ENCODE measurements around the gene CACNA1A.
"Not testable (repeated sequence)": the region's sequence is repeated elsewhere in the genome, so short reads cannot be mapped to it uniquely, and the experiment has no call there.

CACNA1A gene

DNA sequence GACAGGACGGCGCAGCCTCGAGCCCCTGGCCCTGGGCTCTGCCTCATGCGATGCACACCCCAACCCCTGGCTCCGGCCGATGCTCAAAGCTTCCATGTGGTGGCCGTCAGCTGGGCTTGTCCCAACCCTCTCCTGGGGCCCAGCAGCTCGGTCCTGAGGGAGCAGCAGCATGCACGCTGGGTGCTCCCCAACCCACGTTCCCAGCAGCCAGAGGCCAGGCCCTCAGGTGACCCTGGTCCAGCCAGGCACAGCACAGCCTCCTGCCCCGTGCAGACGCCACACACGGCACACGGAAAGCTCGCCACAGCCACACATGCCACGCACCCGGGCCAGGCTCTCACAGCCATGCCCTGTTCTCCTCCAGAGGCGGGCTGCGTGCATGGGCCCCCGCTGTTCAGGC is 295.3 kb downstream of the CACNA1A start:
- DNase-seq (ENCODE audit: insufficient read length): no peak
- no peak for FAIRE-seq
- no peak for TF ChIP-seq TAF1 (IDR thresholded peaks at IDR 0.05; ENCODE audit: borderline replicate concordance, low read depth, low read length)
- no peak for TF ChIP-seq POLR2A (IDR thresholded peaks at IDR 0.05; ENCODE audit: low read depth, low read length)
- no peak for TF ChIP-seq POLR2AphosphoS5 (IDR thresholded peaks at IDR 0.05; ENCODE audit: low read depth, low read length)

DNA sequence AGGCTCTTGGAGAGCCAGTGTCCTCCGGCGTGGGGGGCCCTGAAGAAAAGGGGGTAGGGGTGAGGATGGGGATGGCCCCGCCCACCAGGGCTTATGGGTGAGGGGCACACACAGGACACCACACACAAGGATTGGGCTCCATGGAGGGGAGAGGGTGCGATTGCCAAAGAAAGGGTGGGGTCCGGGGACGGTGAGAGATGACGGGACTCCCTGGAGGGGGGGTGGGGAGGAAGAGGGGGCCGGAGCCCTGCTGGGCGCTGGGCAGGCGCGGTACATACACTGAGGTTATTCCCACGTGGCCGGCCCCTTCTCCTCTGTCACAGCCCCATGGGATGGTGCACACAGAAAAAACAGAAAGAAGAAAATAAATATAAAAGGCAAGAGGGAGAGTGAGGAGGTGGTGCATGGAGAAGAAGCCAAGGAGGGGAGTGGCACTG is 295.9 kb downstream of the CACNA1A start:
- FAIRE-seq: no peak
- TF ChIP-seq POLR2A (IDR thresholded peaks at IDR 0.05; ENCODE audit: low read depth, low read length): no peak
- no peak for TF ChIP-seq TAF1 (IDR thresholded peaks at IDR 0.05; ENCODE audit: borderline replicate concordance, low read depth, low read length)
- no peak for TF ChIP-seq POLR2AphosphoS5 (IDR thresholded peaks at IDR 0.05; ENCODE audit: low read depth, low read length)

GRCh38 chr19:13209484-13210338 is 296.6 kb downstream of the CACNA1A start:
- FAIRE-seq (peak; percentile 78), DNase-seq (ENCODE audit: insufficient read length) (peak; percentile 57)
- TF ChIP-seq POLR2A (IDR thresholded peaks at IDR 0.05; ENCODE audit: low read depth, low read length) (no peak), TAF1 (IDR thresholded peaks at IDR 0.05; ENCODE audit: borderline replicate concordance, low read depth, low read length) (no peak), POLR2AphosphoS5 (IDR thresholded peaks at IDR 0.05; ENCODE audit: low read depth, low read length) (no peak)

More for the DNA sequence above, 295.9 kb downstream of the CACNA1A start:
- DNase-seq (ENCODE audit: insufficient read length): no peak

- FAIRE-seq (peak; percentile 85), DNase-seq (ENCODE audit: insufficient read length) (peak; percentile 70)
- no peak; the same call in 1 of the 2 replicates for TF ChIP-seq POLR2A (IDR thresholded peaks at IDR 0.05; ENCODE audit: low read depth, low read length)
- no peak for TF ChIP-seq TAF1 (IDR thresholded peaks at IDR 0.05; ENCODE audit: borderline replicate concordance, low read depth, low read length)
- TF ChIP-seq POLR2AphosphoS5 (IDR thresholded peaks at IDR 0.05; ENCODE audit: low read depth, low read length): no peak; the same call in 1 of the 2 replicates
Measured at GRCh38 chr19:13208672-13209483, 297.4 kb downstream of the CACNA1A start.

DNA sequence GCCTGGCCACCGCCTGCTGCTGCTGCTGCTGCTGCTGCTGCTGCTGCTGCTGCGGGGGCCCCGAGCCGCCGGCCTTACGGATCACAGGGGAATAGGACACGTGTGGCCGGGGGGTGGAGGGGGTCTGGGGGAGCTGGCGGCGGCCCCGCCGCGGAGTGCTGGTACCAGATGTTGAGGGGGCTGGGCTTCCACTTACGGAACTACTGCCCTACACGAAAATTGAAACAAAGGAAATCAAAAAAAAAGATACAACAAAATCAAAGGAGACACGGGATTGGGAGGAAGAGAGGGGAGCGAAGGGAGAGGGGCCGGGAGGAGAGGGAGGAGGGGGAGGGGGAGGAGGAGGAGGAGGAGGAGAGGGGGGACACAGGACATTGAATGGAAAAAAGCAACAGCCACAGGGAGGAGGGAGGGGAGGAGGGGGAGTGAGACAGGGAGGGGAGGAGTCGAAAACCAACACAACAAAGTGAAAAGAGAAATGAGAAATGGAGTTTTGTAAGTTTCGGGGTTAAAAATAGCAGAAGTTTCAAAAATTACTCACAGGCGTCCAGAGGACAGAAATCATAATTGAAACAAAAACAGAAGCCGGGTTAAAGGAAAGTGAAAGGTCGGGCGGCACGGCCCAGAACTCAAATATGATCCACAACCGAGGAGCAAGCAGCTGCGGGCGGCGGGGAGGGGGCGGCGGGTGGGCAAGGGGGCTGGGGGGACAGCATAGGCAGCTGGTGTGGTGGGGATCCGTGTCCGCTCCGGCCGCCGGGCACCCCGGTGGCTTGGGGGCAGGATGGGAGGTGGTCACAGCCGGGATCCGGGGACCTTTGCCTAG is 298.2 kb downstream of the CACNA1A start:
- no peak for TF ChIP-seq TAF1 (IDR thresholded peaks at IDR 0.05; ENCODE audit: borderline replicate concordance, low read depth, low read length)
- no peak for TF ChIP-seq POLR2A (IDR thresholded peaks at IDR 0.05; ENCODE audit: low read depth, low read length)
- no peak for TF ChIP-seq POLR2AphosphoS5 (IDR thresholded peaks at IDR 0.05; ENCODE audit: low read depth, low read length)

DNA sequence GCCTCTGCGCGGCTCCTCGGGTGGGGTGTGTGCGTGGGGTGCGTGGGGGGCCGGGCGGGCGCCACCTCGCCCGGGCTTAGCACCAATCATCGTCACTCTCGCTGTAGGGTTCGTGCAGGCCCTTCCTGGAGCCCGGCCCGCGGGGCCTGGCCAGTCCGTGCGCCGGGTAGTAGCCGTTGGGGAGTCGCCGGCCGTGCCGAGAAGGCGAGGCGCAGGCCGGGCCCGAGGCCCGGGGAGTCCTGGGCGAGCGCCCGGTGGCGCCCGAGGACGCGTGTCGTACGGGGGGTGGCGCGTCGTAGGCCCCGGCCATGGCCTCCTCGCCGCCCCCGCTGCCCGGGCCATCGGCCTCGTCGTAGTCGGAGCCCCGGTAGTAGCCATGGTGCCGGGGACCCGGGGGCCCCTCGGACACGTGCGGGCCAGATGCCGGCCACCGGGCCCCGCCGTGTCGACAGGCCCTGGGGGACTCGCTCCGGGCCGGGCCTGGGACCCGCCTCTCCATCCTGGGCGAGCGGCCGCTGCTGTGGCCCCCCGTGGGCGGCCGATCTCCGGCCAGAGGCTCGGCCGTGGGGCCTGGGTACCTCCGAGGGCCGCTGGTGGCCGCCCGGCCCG is 298.9 kb downstream of the CACNA1A start:
- no peak for DNase-seq (ENCODE audit: insufficient read length)
- no peak for TF ChIP-seq POLR2AphosphoS5 (IDR thresholded peaks at IDR 0.05; ENCODE audit: low read depth, low read length)
- no peak for TF ChIP-seq TAF1 (IDR thresholded peaks at IDR 0.05; ENCODE audit: borderline replicate concordance, low read depth, low read length)
- no peak for TF ChIP-seq POLR2A (IDR thresholded peaks at IDR 0.05; ENCODE audit: low read depth, low read length)
- no peak for FAIRE-seq

More for the DNA sequence above, 298.2 kb downstream of the CACNA1A start:
- DNase-seq (ENCODE audit: insufficient read length) (peak; percentile 76), FAIRE-seq (peak; percentile 94)

GRCh38 chr19:13206587-13206986 is 299.7 kb downstream of the CACNA1A start:
- FAIRE-seq (no peak), DNase-seq (ENCODE audit: insufficient read length) (no peak)
- TF ChIP-seq POLR2A (IDR thresholded peaks at IDR 0.05; ENCODE audit: low read depth, low read length) (no peak), POLR2AphosphoS5 (IDR thresholded peaks at IDR 0.05; ENCODE audit: low read depth, low read length) (no peak)

- not testable (repeated sequence) for DNase-seq (ENCODE audit: insufficient read length); FAIRE-seq
Measured at GRCh38 chr19:13202112-13202511, 304.2 kb downstream of the CACNA1A start.

DNA sequence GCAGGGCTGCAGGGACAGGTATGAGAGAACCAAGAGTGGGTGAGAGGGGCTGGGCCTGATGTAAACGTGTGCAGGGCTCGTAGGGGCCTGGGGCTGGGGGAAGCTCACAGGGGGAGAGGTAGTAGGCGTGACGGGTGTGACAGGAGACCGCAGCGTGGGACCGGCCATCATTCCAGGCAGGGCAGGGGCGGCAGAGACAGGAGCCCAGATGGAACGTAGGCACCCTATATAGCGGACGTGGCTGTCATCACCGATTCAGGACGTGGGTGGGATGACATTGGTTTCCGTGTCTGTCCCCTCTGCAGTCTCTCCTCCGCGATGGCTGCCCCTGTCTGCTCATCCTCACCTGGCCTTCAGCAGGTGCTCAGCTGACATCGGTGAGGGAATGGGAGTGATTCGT is 307.6 kb downstream of the CACNA1A start:
- DNase-seq (ENCODE audit: insufficient read length): no peak
- FAIRE-seq: no peak
- no peak for TF ChIP-seq POLR2AphosphoS5 (IDR thresholded peaks at IDR 0.05; ENCODE audit: low read depth, low read length)
- no peak for TF ChIP-seq TAF1 (IDR thresholded peaks at IDR 0.05; ENCODE audit: borderline replicate concordance, low read depth, low read length)
- no peak for TF ChIP-seq POLR2A (IDR thresholded peaks at IDR 0.05; ENCODE audit: low read depth, low read length)

DNA sequence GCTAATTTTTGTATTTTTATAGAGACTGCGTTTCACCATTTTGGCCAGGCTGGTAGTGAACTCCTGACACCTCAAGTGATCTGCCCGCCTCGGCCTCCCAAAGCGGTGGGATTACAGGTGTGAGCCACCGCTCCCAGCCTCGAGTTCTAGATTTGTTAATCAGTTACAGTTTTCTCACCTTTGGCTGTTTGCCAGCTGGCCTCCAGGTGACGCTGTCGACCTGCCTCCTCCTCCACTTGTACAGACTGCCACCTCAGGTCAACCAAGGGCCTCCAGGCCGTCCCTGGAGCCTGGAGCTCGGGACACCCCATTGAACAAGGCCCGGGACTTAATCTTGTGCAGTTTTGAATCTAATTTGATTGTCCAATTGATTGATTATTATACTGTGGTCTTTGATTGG is 310.6 kb downstream of the CACNA1A start:
- DNase-seq (ENCODE audit: insufficient read length) (peak; percentile 67), FAIRE-seq (peak; percentile 71)
- TF ChIP-seq TAF1 (IDR thresholded peaks at IDR 0.05; ENCODE audit: borderline replicate concordance, low read depth, low read length) (no peak), POLR2A (IDR thresholded peaks at IDR 0.05; ENCODE audit: low read depth, low read length) (no peak), POLR2AphosphoS5 (IDR thresholded peaks at IDR 0.05; ENCODE audit: low read depth, low read length) (no peak)
